Endothelial cell of umbilical vein (primary cell): ENCODE measurements around the gene RNF217.

Experiments
- EZH2 ChIP-seq: IDR thresholded peaks from 2 replicates; pipeline ENCODE4 v1.6.1; 2012; ENCODE audit warnings: borderline replicate concordance, low read depth, mild to moderate bottlenecking, moderate library complexity, low read length, inconsistent platforms; ENCODE audit not compliant: severe bottlenecking
- MAX ChIP-seq: IDR thresholded peaks from 2 replicates; pipeline ENCODE4 v1.6.1; 2011; ENCODE audit not compliant: insufficient read depth, insufficient read length
- POLR2A ChIP-seq: IDR thresholded peaks from 2 replicates; pipeline ENCODE4 v1.6.1; 2012; ENCODE audit warnings: low read depth, mild to moderate bottlenecking, control low read depth, low read length
- POLR2AphosphoS5 ChIP-seq: IDR thresholded peaks from 2 replicates; pipeline ENCODE4 v1.6.1; 2012; ENCODE audit warnings: low read depth, mild to moderate bottlenecking, control low read depth, low read length, moderate library complexity; ENCODE audit not compliant: insufficient read depth
- TF ChIP-seq, protein P1 (sequence below), 2 donors: IDR thresholded peaks; 1 replicate in 1 of 2; 2 replicates in 1 of 2; pipeline ENCODE4 v1.5.1; 2011; ENCODE audit warnings: low read length in 2 of 2, mild to moderate bottlenecking in 2 of 2, moderate library complexity in 2 of 2, control low read depth in 1 of 2, inconsistent platforms in 1 of 2, low read depth in 1 of 2; ENCODE audit not compliant: insufficient read depth in 1 of 2; ENCODE audit errors: extremely low read depth in 1 of 2

GRCh38 chr6:125121894-125122293 lies 159.7 kb downstream of the RNF217 start:
- TF ChIP-seq EZH2 = no peak
- TF ChIP-seq, protein P1, sequence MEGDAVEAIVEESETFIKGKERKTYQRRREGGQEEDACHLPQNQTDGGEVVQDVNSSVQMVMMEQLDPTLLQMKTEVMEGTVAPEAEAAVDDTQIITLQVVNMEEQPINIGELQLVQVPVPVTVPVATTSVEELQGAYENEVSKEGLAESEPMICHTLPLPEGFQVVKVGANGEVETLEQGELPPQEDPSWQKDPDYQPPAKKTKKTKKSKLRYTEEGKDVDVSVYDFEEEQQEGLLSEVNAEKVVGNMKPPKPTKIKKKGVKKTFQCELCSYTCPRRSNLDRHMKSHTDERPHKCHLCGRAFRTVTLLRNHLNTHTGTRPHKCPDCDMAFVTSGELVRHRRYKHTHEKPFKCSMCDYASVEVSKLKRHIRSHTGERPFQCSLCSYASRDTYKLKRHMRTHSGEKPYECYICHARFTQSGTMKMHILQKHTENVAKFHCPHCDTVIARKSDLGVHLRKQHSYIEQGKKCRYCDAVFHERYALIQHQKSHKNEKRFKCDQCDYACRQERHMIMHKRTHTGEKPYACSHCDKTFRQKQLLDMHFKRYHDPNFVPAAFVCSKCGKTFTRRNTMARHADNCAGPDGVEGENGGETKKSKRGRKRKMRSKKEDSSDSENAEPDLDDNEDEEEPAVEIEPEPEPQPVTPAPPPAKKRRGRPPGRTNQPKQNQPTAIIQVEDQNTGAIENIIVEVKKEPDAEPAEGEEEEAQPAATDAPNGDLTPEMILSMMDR (IDR thresholded peaks at IDR 0.05; ENCODE audit: extremely low read depth in 1 of 2, insufficient read depth in 1 of 2, low read depth in 1 of 2, low read length in 2 of 2) = no peak
- no peak for TF ChIP-seq POLR2A
- TF ChIP-seq MAX = no peak
- TF ChIP-seq POLR2AphosphoS5 = no peak
